Spleen (tissue), 11 donors: ENCODE data around the gene PRKCA. TPM values are rescaled to one million over a fixed set of nuclear protein-coding genes. Genes with fewer than 3 reads are reported as not detected.

ENCODE experiments used
- DNase-seq: peaks from one replicate; pipeline ENCODE4 v3.0.0-alpha.2; 2020
- H3K27ac ChIP-seq, 8 donors: fragments of 200-600 bp; sonication (generic) in 7 of 8; 1 replicate in 4 of 8; 2 replicates in 4 of 8; pipeline versions ENCODE4 v1.5.0 to v1.8.0; 2016 to 2021; ENCODE audit warnings: inconsistent platforms in 4 of 8, mild to moderate bottlenecking in 4 of 8, moderate library complexity in 1 of 8
- H3K27me3 ChIP-seq, 7 donors: fragments of 200-600 bp; sonication (generic) in 6 of 7; replicated peaks in 1 of 7; 1 replicate in 4 of 7; 2 replicates in 3 of 7; pipeline versions ENCODE4 v1.5.0 to v1.8.0; 2016 to 2021; ENCODE audit warnings: inconsistent platforms in 3 of 7, mild to moderate bottlenecking in 1 of 7
- H3K36me3 ChIP-seq, 6 donors: fragments of 200-600 bp; sonication (generic) in 5 of 6; 1 replicate in 4 of 6; 2 replicates in 2 of 6; pipeline versions ENCODE4 v1.5.0 to v1.8.0; 2016 to 2021; ENCODE audit warnings: inconsistent platforms in 2 of 6
- H3K4me1 ChIP-seq, 6 donors: fragments of 200-600 bp; sonication (generic) in 5 of 6; 1 replicate in 3 of 6; 2 replicates in 3 of 6; pipeline versions ENCODE4 v1.5.0 to v1.8.0; 2016 to 2021; ENCODE audit warnings: inconsistent platforms in 3 of 6
- H3K4me3 ChIP-seq, 8 donors: fragments of 200-600 bp; sonication (generic) in 7 of 8; 1 replicate in 4 of 8; 2 replicates in 4 of 8; pipeline versions ENCODE4 v1.5.0 to v1.8.0; 2016 to 2021; ENCODE audit warnings: inconsistent platforms in 4 of 8, mild to moderate bottlenecking in 4 of 8, moderate library complexity in 2 of 8
- H3K9me3 ChIP-seq, 8 donors: fragments of 200-600 bp; sonication (generic) in 7 of 8; 1 replicate in 4 of 8; 2 replicates in 4 of 8; pipeline versions ENCODE4 v1.5.0 to v1.8.0; 2016 to 2021; ENCODE audit warnings: inconsistent platforms in 4 of 8
- POLR2A ChIP-seq, 3 donors: fragments of 450-650 bp; IDR thresholded peaks; one replicate each; pipeline ENCODE4 v1.5.1; 2017; ENCODE audit warnings: antibody characterized with exemption in 3 of 3, mild to moderate bottlenecking in 1 of 3
- POLR2AphosphoS5 ChIP-seq, 3 donors: sonication (generic); formaldehyde crosslinking; IDR thresholded peaks; one replicate each; pipeline ENCODE4 v1.5.1; 2017; ENCODE audit warnings: antibody characterized with exemption in 3 of 3
- WGBS, 5 donors: extraction: QIAGEN DNeasy Blood & Tissue Kit in 3 of 5; methylation state at CpG; one replicate each; pipeline versions ENCODE4 v1.1.5 to v1.1.7; 2013 to 2018; 5-methylcytosine and 5-hydroxymethylcytosine counted together
- intact Hi-C: fragments of 100-400 bp; cut with DNase I; formaldehyde crosslinking; loops from one replicate; pipeline ENCODE4 v1.15.0; 2023; ENCODE audit warnings: low total_unique reads
- polyA plus RNA-seq, 3 donors: library from polyadenylated mRNA; stranded (reverse); fragments of 200-250 nt; gene quantifications; one replicate each; pipeline ENCODE4 v1.2.1, GENCODE V29; 2013
- total RNA-seq, 7 donors: library from RNA; depleted of rRNA in 3 of 7; stranded (reverse); fragments of >200 nt in 3 of 7; fragmentation: NEBNext Ultra II Directional in 4 of 7; extraction: Animal tissue kit (Norgen Biotek cat#: 25700) in 4 of 7; gene quantifications; one replicate each; pipeline versions ENCODE4 v1.1.0 to v1.2.1, GENCODE V29; 2016 to 2021
- TF ChIP-seq, protein P1 (sequence below), 11 experiments: fragments of 200-600 bp in 7 of 11; fragments of 450-650 bp in 4 of 11; sonication (generic) in 4 of 11; IDR thresholded peaks in 8 of 11; conservative IDR thresholded peaks in 3 of 11; 1 replicate in 7 of 11; 2 replicates in 4 of 11; pipeline versions ENCODE4 v1.4.0 to v1.8.0; 2016 to 2021; ENCODE audit warnings: antibody characterized with exemption in 11 of 11, inconsistent platforms in 4 of 11, mild to moderate bottlenecking in 1 of 11
- donor health status: healthy with polysubstance abuse.
- donor health status: DM: no; HTN: no; CAD: no; lungs with moderate emphysema.
- donor health status: DM: no; HTN: no; CAD: no.
- donor health status: Bipolar disorder and iron deficiency.
- donor health status: healthy.
- donor health status: DM: no; HTN: no; CAD: no.
- donor health status: DM: yes; HTN: yes; CAD: no.

Gene PRKCA
- total and polyA plus RNA-seq, 10 donors, result 1.7 to 59.7 (median 31.2) TPM

DNA sequence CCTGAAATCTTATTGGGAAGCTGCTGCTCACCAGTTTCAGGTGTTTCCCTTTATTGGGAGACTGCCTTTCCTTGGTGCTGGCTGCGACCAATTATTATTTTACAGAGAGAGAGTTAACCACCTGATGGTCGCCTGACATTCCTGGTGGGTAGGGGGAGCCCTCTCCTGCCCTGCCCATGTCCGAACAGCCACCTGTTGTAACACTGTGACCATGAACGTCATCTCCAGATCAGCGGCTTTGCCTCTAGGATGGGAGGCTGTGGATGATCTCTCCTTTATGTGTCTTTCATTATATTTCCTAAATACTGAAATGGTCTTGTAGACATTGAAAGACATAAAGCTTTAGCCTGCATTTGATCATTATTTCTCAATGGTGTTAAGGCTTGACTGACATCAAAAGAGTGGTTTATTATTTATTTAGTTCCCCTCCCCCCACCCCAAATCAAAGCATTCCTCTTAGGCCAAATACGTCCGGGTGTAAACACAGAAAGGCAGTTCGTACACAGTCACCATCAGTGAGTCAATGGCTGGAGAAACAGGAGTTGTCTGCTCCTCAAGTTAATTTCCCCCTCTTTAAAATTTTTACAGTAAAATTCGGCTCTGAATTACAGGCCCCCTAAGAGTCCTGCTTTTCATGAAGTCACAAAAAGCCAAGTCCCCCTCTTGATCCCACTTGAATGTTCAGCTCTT lies 474.7 kb downstream of the PRKCA start:
- no peak for DNase-seq
- intact Hi-C loops, result no loop called here
- TF ChIP-seq, protein P1, sequence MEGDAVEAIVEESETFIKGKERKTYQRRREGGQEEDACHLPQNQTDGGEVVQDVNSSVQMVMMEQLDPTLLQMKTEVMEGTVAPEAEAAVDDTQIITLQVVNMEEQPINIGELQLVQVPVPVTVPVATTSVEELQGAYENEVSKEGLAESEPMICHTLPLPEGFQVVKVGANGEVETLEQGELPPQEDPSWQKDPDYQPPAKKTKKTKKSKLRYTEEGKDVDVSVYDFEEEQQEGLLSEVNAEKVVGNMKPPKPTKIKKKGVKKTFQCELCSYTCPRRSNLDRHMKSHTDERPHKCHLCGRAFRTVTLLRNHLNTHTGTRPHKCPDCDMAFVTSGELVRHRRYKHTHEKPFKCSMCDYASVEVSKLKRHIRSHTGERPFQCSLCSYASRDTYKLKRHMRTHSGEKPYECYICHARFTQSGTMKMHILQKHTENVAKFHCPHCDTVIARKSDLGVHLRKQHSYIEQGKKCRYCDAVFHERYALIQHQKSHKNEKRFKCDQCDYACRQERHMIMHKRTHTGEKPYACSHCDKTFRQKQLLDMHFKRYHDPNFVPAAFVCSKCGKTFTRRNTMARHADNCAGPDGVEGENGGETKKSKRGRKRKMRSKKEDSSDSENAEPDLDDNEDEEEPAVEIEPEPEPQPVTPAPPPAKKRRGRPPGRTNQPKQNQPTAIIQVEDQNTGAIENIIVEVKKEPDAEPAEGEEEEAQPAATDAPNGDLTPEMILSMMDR (IDR thresholded peaks at IDR 0.05 in 8 of 11, conservative IDR thresholded peaks at IDR 0.05 in 3 of 11), result no peak
- no peak for TF ChIP-seq POLR2AphosphoS5 (IDR thresholded peaks at IDR 0.05)
- TF ChIP-seq POLR2A (IDR thresholded peaks at IDR 0.05), result no peak
- Histone ChIP-seq H3K27ac (no peak overlapping the region), H3K27me3 (no peaks in the 10 kb centered on the region), H3K9me3 (no peaks in the 10 kb centered on the region), H3K4me3 (no peak overlapping the region), H3K4me1 (no peaks in the 10 kb centered on the region), H3K36me3 (peaks cover 0 to 36% (median 0%) of the 10 kb centered on the region in 6 donors)
- 77 to 93% (median 83%) methylated on average over 9 of the region's 9 CpGs for WGBS, 5 donors

DNA sequence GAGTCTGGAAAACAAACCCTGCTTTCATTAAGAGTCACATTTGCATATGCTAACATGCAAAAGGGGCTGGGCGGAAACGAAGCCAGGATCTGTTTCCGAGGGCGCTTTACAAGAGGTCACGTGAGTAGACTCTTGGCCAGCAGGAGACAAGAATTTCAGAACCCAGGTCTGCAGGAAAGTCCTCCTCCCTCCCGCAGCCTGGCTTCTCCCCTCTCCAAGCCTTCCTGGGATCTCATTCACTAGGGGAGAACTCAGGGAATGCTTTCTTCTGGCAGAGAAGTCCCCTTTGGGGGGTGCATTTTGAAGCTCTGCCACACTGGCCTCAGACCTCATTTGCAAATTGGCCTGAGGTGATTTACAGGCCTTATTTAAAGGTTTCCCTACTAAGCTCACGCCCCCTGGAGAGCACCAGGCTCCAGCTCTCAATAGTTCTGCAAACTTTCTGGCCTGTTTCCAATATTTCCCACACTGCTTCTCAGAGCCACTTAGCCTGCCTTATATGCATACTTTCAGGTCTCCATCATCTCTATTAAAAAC lies 475.3 kb downstream of the PRKCA start:
- 74 to 91% (median 82%) methylated on average over 7 of the region's 7 CpGs for WGBS, 5 donors
- no peak for TF ChIP-seq POLR2AphosphoS5 (IDR thresholded peaks at IDR 0.05)
- TF ChIP-seq, protein P1 (IDR thresholded peaks at IDR 0.05 in 8 of 11, conservative IDR thresholded peaks at IDR 0.05 in 3 of 11), result no peak
- TF ChIP-seq POLR2A (IDR thresholded peaks at IDR 0.05), result no peak
- Histone ChIP-seq H3K4me3 (no peak overlapping the region), H3K36me3 (peaks cover 0 to 38% (median 0%) of the 10 kb centered on the region in 6 donors), H3K27ac (no peak overlapping the region), H3K9me3 (no peaks in the 10 kb centered on the region), H3K4me1 (no peaks in the 10 kb centered on the region), H3K27me3 (no peaks in the 10 kb centered on the region)
- intact Hi-C loops, result no loop called here
- DNase-seq, result no peak

DNA sequence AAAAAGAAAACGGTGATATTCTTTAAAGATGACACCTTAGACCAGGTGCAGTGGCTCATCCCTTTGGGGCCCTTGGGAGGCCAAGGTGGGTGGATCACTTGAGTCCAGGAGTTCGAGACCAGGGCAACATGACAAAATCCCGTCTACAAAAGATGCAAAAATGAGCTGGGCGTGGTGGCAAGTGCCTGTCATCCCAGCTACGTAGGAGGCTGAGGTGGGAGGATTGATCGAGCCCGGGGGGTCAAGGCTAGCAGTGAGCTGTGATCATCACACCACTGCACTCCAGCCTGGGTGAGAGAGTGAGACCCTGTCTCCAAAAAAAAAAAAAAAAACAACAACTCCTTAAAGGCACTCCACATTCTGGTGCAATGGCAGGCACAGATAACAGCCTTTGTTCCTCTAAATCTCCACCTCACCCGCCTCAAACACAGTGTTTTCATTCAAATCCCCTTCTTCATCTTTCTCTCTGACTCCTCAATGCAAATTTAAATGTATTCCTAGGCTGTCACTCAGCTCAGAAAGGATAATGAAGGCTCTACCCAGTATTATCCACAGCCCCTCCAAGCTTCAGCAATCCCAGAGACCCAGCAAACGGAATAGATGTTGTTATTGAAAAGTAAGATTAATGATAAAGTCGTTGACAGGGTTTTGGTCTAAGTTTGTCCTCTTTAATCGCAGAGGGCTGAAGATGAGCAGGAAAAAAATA lies 476.3 kb downstream of the PRKCA start:
- peaks cover 0 to 38% (median 0%) of the 10 kb centered on the region in 6 donors for H3K36me3 ChIP-seq
- 86 to 95% (median 92%) methylated on average over 11 of the region's 11 CpGs for WGBS, 5 donors
- H3K9me3 ChIP-seq, result no peaks in the 10 kb centered on the region
- intact Hi-C loops, result no loop called here
- TF ChIP-seq, protein P1 (IDR thresholded peaks at IDR 0.05 in 8 of 11, conservative IDR thresholded peaks at IDR 0.05 in 3 of 11), result no peak
- H3K4me3 ChIP-seq, result no peak overlapping the region
- no peak for DNase-seq
- no peak overlapping the region for H3K27ac ChIP-seq
- H3K4me1 ChIP-seq, result no peaks in the 10 kb centered on the region
- no peaks in the 10 kb centered on the region for H3K27me3 ChIP-seq

DNA sequence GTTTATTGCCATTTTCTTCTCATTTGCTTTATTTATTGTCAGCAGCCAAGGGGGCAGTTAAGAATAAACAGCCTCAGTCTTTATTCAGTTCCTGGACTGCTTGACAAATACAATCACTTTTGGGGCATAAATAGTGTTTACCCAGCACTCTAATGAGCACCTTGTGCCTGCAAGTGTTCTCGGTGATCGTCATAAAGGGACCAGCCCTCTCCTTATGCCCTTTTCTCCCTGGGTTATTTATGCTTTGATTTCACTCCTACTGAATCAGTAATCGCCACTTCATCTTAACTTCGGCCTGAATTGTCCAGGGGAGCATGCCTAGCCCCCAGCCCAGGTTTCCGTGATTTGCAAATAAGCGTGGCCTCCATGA lies 476.8 kb downstream of the PRKCA start:
- intact Hi-C loops, result no loop called here
- peaks cover 0 to 32% (median 0%) of the 10 kb centered on the region in 6 donors for H3K36me3 ChIP-seq
- 86 to 97% (median 93%) methylated on average over 6 of the region's 6 CpGs for WGBS, 5 donors
- no peak overlapping the region for H3K4me3 ChIP-seq
- H3K27me3 ChIP-seq, result no peaks in the 10 kb centered on the region
- H3K4me1 ChIP-seq, result no peaks in the 10 kb centered on the region
- no peak overlapping the region for H3K27ac ChIP-seq
- TF ChIP-seq POLR2AphosphoS5 (IDR thresholded peaks at IDR 0.05) (no peak), POLR2A (IDR thresholded peaks at IDR 0.05) (no peak)
- TF ChIP-seq, protein P1 (IDR thresholded peaks at IDR 0.05 in 8 of 11, conservative IDR thresholded peaks at IDR 0.05 in 3 of 11), result no peak
- no peak for DNase-seq
- H3K9me3 ChIP-seq, result no peaks in the 10 kb centered on the region
